GM10266 (cell line): ENCODE data around the gene TMEM63B.

Source experiments
- DNase-seq: peaks from one replicate; pipeline ENCODE4 v3.0.0; 2012; ENCODE audit errors: extremely low spot score
- CTCF ChIP-seq: IDR thresholded peaks from 2 replicates; pipeline ENCODE4 v1.5.1; 2012; ENCODE audit warnings: mild to moderate bottlenecking, low read depth; ENCODE audit not compliant: control insufficient read depth, insufficient read depth; ENCODE audit errors: missing control alignments

Gene TMEM63B

GRCh38 chr6:44099192-44099591, 28.2 kb upstream of the TMEM63B start:
- no peak for TF ChIP-seq CTCF
- no peak for DNase-seq

GRCh38 chr6:44100088-44100550, 27.2 kb upstream of the TMEM63B start:
- TF ChIP-seq CTCF, result peak; percentile 50
- DNase-seq, result no peak

- no peak for TF ChIP-seq CTCF
- no peak for DNase-seq
Measured at GRCh38 chr6:44101832-44102231, 25.5 kb upstream of the TMEM63B start.

GRCh38 chr6:44102527-44102926, 24.8 kb upstream of the TMEM63B start:
- no peak for TF ChIP-seq CTCF
- no peak for DNase-seq

- no peak for DNase-seq
- no peak for TF ChIP-seq CTCF
Measured at GRCh38 chr6:44104481-44105021, 22.8 kb upstream of the TMEM63B start.

GRCh38 chr6:44105146-44105545, 22.2 kb upstream of the TMEM63B start:
- no peak for DNase-seq
- TF ChIP-seq CTCF, result no peak

GRCh38 chr6:44105993-44106740, 21.2 kb upstream of the TMEM63B start:
- DNase-seq, result no peak
- TF ChIP-seq CTCF, result no peak
